Left lung (tissue), 10 donors: Measurements from ENCODE around the gene ARHGAP44. TPM values are rescaled to one million over a fixed set of nuclear protein-coding genes. Genes with fewer than 3 reads are reported as not detected.

Experiments used
- ATAC-seq: fragments of 200-7000 bp; cut with Tn5 transposase; one replicate; pipeline ENCODE4 v1.9.1; 2020; ENCODE audit warnings: moderate library complexity
- DNase-seq, 4 donors: peaks; one replicate each; pipeline ENCODE4 v3.0.0-alpha.2; 2013 to 2020
- H3K27ac ChIP-seq, 2 donors: fragments of 200-600 bp; sonication (generic) in 1 of 2; one replicate each; pipeline versions ENCODE4 v1.5.0 to v1.8.0; 2020 to 2021
- H3K27me3 ChIP-seq, 2 donors: fragments of 200-600 bp; sonication (generic) in 1 of 2; one replicate each; pipeline versions ENCODE4 v1.5.0 to v1.8.0; 2020 to 2021
- H3K36me3 ChIP-seq, 2 donors: fragments of 200-600 bp; sonication (generic) in 1 of 2; one replicate each; pipeline versions ENCODE4 v1.5.0 to v1.8.0; 2020 to 2021
- H3K4me1 ChIP-seq, 2 donors: fragments of 200-600 bp; one replicate each; pipeline ENCODE4 v1.8.0; 2021
- H3K4me3 ChIP-seq, 2 donors: fragments of 200-600 bp; sonication (generic) in 1 of 2; one replicate each; pipeline versions ENCODE4 v1.5.0 to v1.8.0; 2020 to 2021; ENCODE audit warnings: mild to moderate bottlenecking in 1 of 2
- H3K9me3 ChIP-seq, 2 donors: fragments of 200-600 bp; sonication (generic) in 1 of 2; one replicate each; pipeline versions ENCODE4 v1.5.0 to v1.8.0; 2020 to 2021
- CTCF ChIP-seq, 2 donors: fragments of 200-600 bp; sonication (generic) in 1 of 2; IDR thresholded peaks; one replicate each; pipeline versions ENCODE4 v1.5.0 to v1.8.0; 2021; ENCODE audit warnings: antibody characterized with exemption in 2 of 2
- intact Hi-C, 2 donors: fragments of 100-400 bp; cut with DNase I; formaldehyde crosslinking; loops; one replicate each; pipeline versions ENCODE4 v1.11.2 to v1.14.2; 2022
- polyA plus RNA-seq, 6 donors: library from polyadenylated mRNA; unstranded; fragments of 120-200 nt; gene quantifications; one replicate each; pipeline ENCODE4 v1.2.1, GENCODE V29; 2013; ENCODE audit not compliant: insufficient read length in 6 of 6
- total RNA-seq, 2 donors: library from RNA; stranded (reverse); fragmentation: NEBNext Ultra II Directional; extraction: Animal tissue kit (Norgen Biotek cat#: 25700); gene quantifications; one replicate each; pipeline ENCODE4 v1.2.1, GENCODE V29; 2021
- donor health status: DM: no; HTN: yes; CAD: no.
- donor health status: DM: no; HTN: no; CAD: no.

The ARHGAP44 gene
- total and polyA plus RNA-seq, 8 donors = 13.1 to 43.6 (median 17.9) TPM

- Histone ChIP-seq H3K27me3 (no peaks in the 10 kb centered on the region), H3K4me1 (peaks cover 4 to 18% of the 10 kb centered on the region in 2 donors), H3K9me3 (no peaks in the 10 kb centered on the region), H3K36me3 (peaks cover 0 to 43% of the 10 kb centered on the region in 2 donors), H3K4me3 (peak overlapping the region; percentile 89 to 98), H3K27ac (peak overlapping the region; percentile 33 to 92)
- no peak for TF ChIP-seq CTCF (IDR thresholded peaks at IDR 0.05)
- intact Hi-C loops = no loop called here
- DNase-seq = peak in 1 of 4 donors; percentile 46
- ATAC-seq = peak; percentile 28
Observed at GRCh38 chr17:13016881-13017654, 227.8 kb downstream of the ARHGAP44 start.

DNA sequence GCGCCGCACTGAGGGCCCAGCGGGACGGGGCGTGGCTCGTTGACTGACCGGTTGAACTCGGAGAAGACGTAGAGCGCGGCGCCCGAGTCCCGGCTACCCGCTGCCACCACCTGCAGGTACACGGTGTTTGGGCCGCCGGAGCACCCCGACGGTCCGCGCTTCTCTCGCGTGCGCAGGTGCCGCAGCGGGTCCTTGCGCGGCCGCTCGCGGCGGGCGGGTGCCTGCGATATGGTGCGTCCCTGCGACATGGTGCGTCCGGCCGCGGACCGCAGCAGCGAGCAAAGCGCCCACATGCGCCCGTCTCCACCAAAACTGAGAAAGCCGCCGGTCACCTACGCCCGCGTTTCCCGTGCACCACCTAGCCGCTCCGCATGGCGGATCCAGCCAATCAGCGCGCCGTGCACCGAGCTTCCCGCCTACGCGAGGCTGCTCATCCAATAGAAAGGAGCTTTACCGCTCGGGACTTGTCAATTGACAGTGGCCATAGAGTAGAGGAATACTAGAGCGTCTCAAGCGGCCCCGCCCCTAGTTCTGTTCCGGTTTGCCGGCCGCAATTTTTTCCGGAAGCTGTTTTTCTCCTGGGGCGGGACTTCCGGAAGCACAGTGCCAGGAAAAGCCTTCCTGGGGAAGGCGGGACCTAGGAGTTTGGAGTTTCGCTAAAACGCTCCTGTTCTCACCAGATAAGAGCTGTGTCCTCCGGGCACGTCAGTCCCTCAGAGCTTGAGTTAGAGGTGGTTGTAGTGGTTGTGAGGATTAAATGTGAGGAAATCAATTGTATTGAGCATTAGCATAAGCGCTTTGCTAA is 228.6 kb downstream of the ARHGAP44 start, which contains the start of gene ELAC2:
Gene ELAC2 (minus strand): TSS at position 373 of the 805 bp plus-strand sequence. CDS start 80 bp downstream, at position 293.
- DNase-seq (peak; percentile 97 to 98 (median 98)), ATAC-seq (peak; percentile 99)
- H3K4me1 ChIP-seq = peaks cover 4 to 18% of the 10 kb centered on the region in 2 donors
- peak within 1 kb of the TSS; percentile 86 to 92 for H3K27ac ChIP-seq
- H3K36me3 ChIP-seq = peaks cover 0 to 35% of the 10 kb centered on the region in 2 donors
- intact Hi-C loops = no loop called here
- H3K9me3 ChIP-seq = no peaks in the 10 kb centered on the region
- peak within 1 kb of the TSS; percentile 89 to 98 for H3K4me3 ChIP-seq
- TF ChIP-seq CTCF (IDR thresholded peaks at IDR 0.05) = peak in 1 of 2 donors; percentile 29
- no peaks in the 10 kb centered on the region for H3K27me3 ChIP-seq

DNA sequence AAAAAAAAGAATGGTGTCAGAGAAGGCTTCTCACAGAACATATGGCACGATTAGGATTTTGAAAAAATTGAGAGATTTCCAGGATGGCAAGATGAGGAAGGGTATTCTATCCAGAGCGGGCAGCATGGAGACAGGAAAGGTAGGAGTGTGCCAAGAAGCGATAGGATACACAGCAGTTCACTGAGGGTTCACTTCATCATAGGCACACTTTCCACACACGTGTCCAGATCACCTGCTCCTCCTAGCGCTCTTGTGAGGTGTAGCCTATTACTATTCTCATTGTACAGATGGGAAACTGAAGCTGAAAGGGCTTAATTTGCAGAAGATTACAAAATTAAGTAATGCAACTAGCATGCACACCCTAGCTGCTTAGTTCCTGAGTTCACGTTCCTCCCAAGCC is 234.7 kb downstream of the ARHGAP44 start:
- intact Hi-C loops = no loop called here
- Histone ChIP-seq H3K4me3 (no peak overlapping the region), H3K9me3 (no peaks in the 10 kb centered on the region), H3K4me1 (peaks cover 0 to 6% of the 10 kb centered on the region in 2 donors), H3K27ac (no peak overlapping the region), H3K36me3 (no peaks in the 10 kb centered on the region), H3K27me3 (peaks cover 0 to 7% of the 10 kb centered on the region in 2 donors)
- TF ChIP-seq CTCF (IDR thresholded peaks at IDR 0.05) = no peak
- DNase-seq (no peak), ATAC-seq (peak; percentile 33)

DNA sequence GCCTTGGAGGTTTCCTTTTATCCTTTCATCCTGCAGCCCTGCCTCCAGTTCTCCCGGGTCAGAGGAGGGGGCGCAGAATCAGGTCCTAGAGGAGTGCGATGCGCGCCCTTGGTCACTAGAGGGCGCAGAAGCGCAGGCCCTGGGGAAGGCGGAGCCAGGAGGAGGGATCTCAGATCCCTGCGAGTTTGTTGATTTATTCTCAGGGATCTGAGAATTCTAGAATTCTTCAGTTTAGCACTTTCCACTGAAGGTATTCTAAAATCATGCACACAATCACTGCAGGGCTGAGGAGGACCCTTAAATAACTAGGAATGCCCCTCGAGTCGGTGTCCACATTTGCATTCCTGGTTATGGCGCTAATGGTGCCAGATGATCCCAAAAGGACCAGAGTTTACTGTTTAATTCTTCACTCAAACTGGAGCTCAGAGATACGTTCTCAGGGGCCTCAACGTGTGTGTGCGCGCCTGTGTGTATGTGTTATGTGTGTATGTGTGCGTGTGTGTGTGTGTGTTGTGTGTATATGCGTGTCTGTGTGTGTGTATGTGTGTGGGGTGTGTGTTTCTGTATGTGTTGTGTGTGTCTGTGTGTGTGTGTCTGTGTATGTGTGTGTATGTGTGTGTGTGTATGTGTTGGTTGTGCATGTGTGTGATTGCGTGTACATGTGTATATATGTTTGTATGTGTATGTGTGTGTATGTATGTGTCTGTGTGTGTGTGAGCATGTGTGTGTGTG is 235.4 kb downstream of the ARHGAP44 start:
- peak in 3 of 4 donors; percentile 59 to 93 (median 81) for DNase-seq
- intact Hi-C loops = no loop called here
- H3K4me1 ChIP-seq = peaks cover 0 to 6% of the 10 kb centered on the region in 2 donors
- H3K4me3 ChIP-seq = no peak overlapping the region
- H3K36me3 ChIP-seq = no peaks in the 10 kb centered on the region
- no peaks in the 10 kb centered on the region for H3K9me3 ChIP-seq
- peak; percentile 99 for ATAC-seq
- TF ChIP-seq CTCF (IDR thresholded peaks at IDR 0.05) = peak; percentile 90 to 95
- no peak overlapping the region for H3K27ac ChIP-seq
- peaks cover 0 to 7% of the 10 kb centered on the region in 2 donors for H3K27me3 ChIP-seq
